HepG2 (cell line): ENCODE measurements around the gene COX6B1. TPM values are rescaled to one million over a fixed set of nuclear protein-coding genes. Genes with fewer than 3 reads are reported as not detected.

Source experiments
- AGO1 ChIP-seq: fragments of 200-400 bp; formaldehyde crosslinking; IDR thresholded peaks from 2 replicates; pipeline ENCODE4 v1.6.1; 2017; ENCODE audit warnings: mild to moderate bottlenecking, low read depth, low read length, moderate library complexity; ENCODE audit not compliant: poor library complexity, severe bottlenecking
- DDIT3 ChIP-seq: sonication (generic); formaldehyde crosslinking; IDR thresholded peaks from 2 replicates; pipeline ENCODE4 v1.4.0; 2020; ENCODE audit warnings: mild to moderate bottlenecking, missing genetic modification reagents
- ELF4 ChIP-seq: sonication (generic); formaldehyde crosslinking; IDR thresholded peaks from 2 replicates; pipeline ENCODE4 v1.5.0; 2020; ENCODE audit warnings: missing genetic modification reagents, mild to moderate bottlenecking, moderate library complexity, borderline replicate concordance
- MYPOP ChIP-seq: sonication (generic); formaldehyde crosslinking; IDR thresholded peaks from 2 replicates; pipeline ENCODE4 v1.8.1; 2023; ENCODE audit warnings: mild to moderate bottlenecking, moderate library complexity, missing genetic modification reagents
- NR0B2 ChIP-seq: sonication (generic); formaldehyde crosslinking; IDR thresholded peaks from 2 replicates; pipeline ENCODE4 v1.4.0; 2020; ENCODE audit warnings: mild to moderate bottlenecking, missing genetic modification reagents
- POGZ ChIP-seq: sonication (generic); formaldehyde crosslinking; IDR thresholded peaks from 2 replicates; pipeline ENCODE4 v1.4.0; 2020; ENCODE audit warnings: mild to moderate bottlenecking, missing genetic modification reagents
- POLR2A ChIP-seq, 2 experiments: IDR thresholded peaks; 2 replicates each; pipeline ENCODE4 v1.6.1; 2011; ENCODE audit warnings: low read depth in 2 of 2, low read length in 2 of 2, mild to moderate bottlenecking in 1 of 2, moderate library complexity in 1 of 2; ENCODE audit not compliant: insufficient read depth in 1 of 2
- PRDM15 ChIP-seq: sonication (generic); formaldehyde crosslinking; IDR thresholded peaks from 2 replicates; pipeline ENCODE4 v1.4.0; 2020; ENCODE audit warnings: missing genetic modification reagents
- RFX3 ChIP-seq: IDR thresholded peaks from 2 replicates; pipeline ENCODE4 v1.6.1; 2016; ENCODE audit warnings: missing biosample characterization, missing genetic modification reagents
- RNF219 ChIP-seq: sonication (generic); formaldehyde crosslinking; IDR thresholded peaks from 2 replicates; pipeline ENCODE4 v1.5.0; 2020; ENCODE audit warnings: mild to moderate bottlenecking, missing genetic modification reagents
- SOX5 ChIP-seq: IDR thresholded peaks from 2 replicates; pipeline ENCODE4 v1.6.1; 2016; ENCODE audit warnings: borderline replicate concordance
- SP2 ChIP-seq: sonication (generic); formaldehyde crosslinking; IDR thresholded peaks from 2 replicates; pipeline ENCODE4 v1.5.1; 2020; ENCODE audit warnings: mild to moderate bottlenecking, missing genetic modification reagents
- THAP9 ChIP-seq: sonication (generic); formaldehyde crosslinking; IDR thresholded peaks from 2 replicates; pipeline ENCODE4; 2020; ENCODE audit warnings: missing genetic modification reagents, mild to moderate bottlenecking, borderline replicate concordance
- YY1 ChIP-seq: IDR thresholded peaks from 2 replicates; pipeline ENCODE4 v1.6.1; 2011; ENCODE audit warnings: low read length, low read depth, moderate library complexity, mild to moderate bottlenecking; ENCODE audit not compliant: insufficient read depth, insufficient replicate concordance
- ZNF713 ChIP-seq: sonication (generic); formaldehyde crosslinking; IDR thresholded peaks from 2 replicates; pipeline ENCODE4 v1.4.0; 2020; ENCODE audit warnings: mild to moderate bottlenecking, missing genetic modification reagents
- ZSCAN25 ChIP-seq: sonication (generic); formaldehyde crosslinking; IDR thresholded peaks from 2 replicates; pipeline ENCODE4 v1.8.0; 2022; ENCODE audit warnings: mild to moderate bottlenecking, missing genetic modification reagents
- polyA plus RNA-seq, 8 experiments: library from polyadenylated mRNA; depleted of rRNA in 3 of 8; stranded (reverse) in 7 of 8; unstranded in 1 of 8; fragments of >200 nt; fragmentation: Illumina TruSeq in 4 of 8; extraction: Trizol in 4 of 8; gene quantifications; 2 replicates each; pipeline versions ENCODE4 v1.2.1 to v1.2.3, GENCODE V29; 2011 to 2016; ENCODE audit warnings: low read depth in 4 of 8, missing spikeins in 1 of 8, mixed read lengths in 1 of 8; ENCODE audit not compliant: insufficient read depth in 1 of 8
- total RNA-seq, 5 experiments: library from RNA; depleted of rRNA; stranded (reverse); fragments of >200 nt; fragmentation: Illumina TruSeq; extraction: Trizol; gene quantifications; 2 replicates each; pipeline ENCODE4 v1.2.3, GENCODE V29; 2016; ENCODE audit warnings: low read depth in 1 of 5

Gene COX6B1
- total and polyA plus RNA-seq, 2 of the 13 experiments (the other 11 are each of a cell fraction or from before 2014, with no cell fraction given): 481 to 487 TPM

GRCh38 chr19:35612559-35613321 lies 35.4 kb upstream of the COX6B1 start, which contains the start of gene HAUS5 (continued):
- no peak for TF ChIP-seq PRDM15 (CRISPR knock-in tag)
- TF ChIP-seq SP2 (CRISPR knock-in tag): peak; percentile 38; the same call in 1 of the 2 replicates
- peak; percentile 61; the same call in 1 of the 2 replicates for TF ChIP-seq THAP9
- peak; percentile 76 for TF ChIP-seq POGZ (CRISPR knock-in tag)
- no peak for TF ChIP-seq ELF4 (CRISPR knock-in tag)
- TF ChIP-seq DDIT3 (CRISPR knock-in tag): no peak
- TF ChIP-seq POLR2A (IDR thresholded peaks at IDR 0.05; ENCODE audit: insufficient read depth in 1 of 2, low read depth in 2 of 2, low read length in 2 of 2): peak; percentile 57 to 69; a peak in 2 of 4 replicates
- peak; percentile 52; the same call in 1 of the 2 replicates for TF ChIP-seq NR0B2 (CRISPR knock-in tag)
- peak; percentile 94 for TF ChIP-seq MYPOP
- TF ChIP-seq YY1: peak; percentile 76
- TF ChIP-seq RNF219 (CRISPR knock-in tag): no peak
- no peak for TF ChIP-seq ZNF713 (CRISPR knock-in tag)
- peak; percentile 25 for TF ChIP-seq AGO1
- TF ChIP-seq RFX3 (CRISPR knock-in tag): no peak
- TF ChIP-seq ZSCAN25: 0 out of 2 replicates have a peak, but pooled peaks have one; percentile 16
- TF ChIP-seq SOX5: peak; percentile 35; the same call in 1 of the 2 replicates
